ENCODE measurements around the gene CDC27. TPM values are rescaled to one million over a fixed set of nuclear protein-coding genes. Genes with fewer than 3 reads are reported as not detected.
A peak's percentile ranks its signal among the peaks of the same experiment; 100 is the strongest.
"Not testable (repeated sequence)": the region's sequence is repeated elsewhere in the genome, so short reads cannot be mapped to it uniquely, and the experiment has no call there.

The CDC27 gene
- total RNA-seq, 1 experiment from 2014 or later = 141 TPM

DNA sequence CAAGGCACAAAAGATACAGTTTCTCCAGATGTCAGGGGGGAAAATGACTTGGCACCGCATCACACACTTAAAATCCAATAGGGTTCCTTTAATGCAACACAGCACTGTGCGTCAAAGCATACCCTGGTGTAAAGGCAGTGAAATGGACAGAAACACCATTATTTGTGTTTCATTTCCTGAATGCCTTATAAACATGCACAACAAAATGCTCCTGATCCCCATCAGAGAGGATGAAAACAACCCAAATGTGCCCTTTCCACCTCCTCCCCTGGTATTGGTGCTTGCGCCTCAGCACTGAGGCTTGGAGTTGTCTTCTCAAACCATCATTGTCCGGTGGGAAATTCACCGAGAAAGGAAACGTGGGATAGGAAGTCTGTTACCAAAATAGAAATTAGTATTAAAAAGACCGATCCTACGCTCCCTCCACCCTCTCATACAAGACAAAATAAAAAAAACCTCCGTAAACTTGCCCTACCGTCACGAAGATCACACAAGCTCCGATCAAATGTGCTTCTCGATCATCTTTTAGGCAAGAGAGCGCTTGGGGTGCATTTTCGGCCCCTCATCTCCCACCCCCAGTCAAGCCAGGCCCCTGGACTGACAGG is 722 bp downstream of the CDC27 start:
- Mint-ChIP-seq H3K9me3 (ENCODE audit: unreplicated experiment) (no peaks in the 10 kb centered on the region), H3K27ac (ENCODE audit: low read depth, unreplicated experiment) (peak overlapping the region; percentile 97), H3K4me1 (ENCODE audit: insufficient read depth, unreplicated experiment) (peaks cover 21% of the 10 kb centered on the region), H3K4me3 (ENCODE audit: unreplicated experiment) (peak overlapping the region; percentile 87), H3K36me3 (ENCODE audit: insufficient read depth, unreplicated experiment) (no peaks in the 10 kb centered on the region), H3K27me3 (ENCODE audit: insufficient read depth, unreplicated experiment) (no peaks in the 10 kb centered on the region)
- CTCF ChIA-PET = interaction anchor here (0.7 kb wide), 1 partner anchor 246 kb away, joined by 4 read pairs; no protein-coding TSS in a partner anchor
- intact Hi-C loops (cut with micrococcal nuclease) = loop anchor here (2.0 kb wide), 1 partner anchor 126 kb away; no protein-coding TSS in a partner anchor
- TSS peak; percentile 66 for BruUV-seq (replicated peaks)
- POLR2A ChIA-PET = interaction anchor here (0.7 to 2.0 kb wide), 5 partner anchors 12 to 1610 kb away, joined by 3 to 7 read pairs (median 4); no protein-coding TSS in a partner anchor
- peak; percentile 30 for DNase-seq (ENCODE audit: unreplicated experiment)
- TF ChIP-seq, protein P1, sequence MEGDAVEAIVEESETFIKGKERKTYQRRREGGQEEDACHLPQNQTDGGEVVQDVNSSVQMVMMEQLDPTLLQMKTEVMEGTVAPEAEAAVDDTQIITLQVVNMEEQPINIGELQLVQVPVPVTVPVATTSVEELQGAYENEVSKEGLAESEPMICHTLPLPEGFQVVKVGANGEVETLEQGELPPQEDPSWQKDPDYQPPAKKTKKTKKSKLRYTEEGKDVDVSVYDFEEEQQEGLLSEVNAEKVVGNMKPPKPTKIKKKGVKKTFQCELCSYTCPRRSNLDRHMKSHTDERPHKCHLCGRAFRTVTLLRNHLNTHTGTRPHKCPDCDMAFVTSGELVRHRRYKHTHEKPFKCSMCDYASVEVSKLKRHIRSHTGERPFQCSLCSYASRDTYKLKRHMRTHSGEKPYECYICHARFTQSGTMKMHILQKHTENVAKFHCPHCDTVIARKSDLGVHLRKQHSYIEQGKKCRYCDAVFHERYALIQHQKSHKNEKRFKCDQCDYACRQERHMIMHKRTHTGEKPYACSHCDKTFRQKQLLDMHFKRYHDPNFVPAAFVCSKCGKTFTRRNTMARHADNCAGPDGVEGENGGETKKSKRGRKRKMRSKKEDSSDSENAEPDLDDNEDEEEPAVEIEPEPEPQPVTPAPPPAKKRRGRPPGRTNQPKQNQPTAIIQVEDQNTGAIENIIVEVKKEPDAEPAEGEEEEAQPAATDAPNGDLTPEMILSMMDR (IDR thresholded peaks at IDR 0.05; ENCODE audit: unreplicated experiment) = no peak

DNA sequence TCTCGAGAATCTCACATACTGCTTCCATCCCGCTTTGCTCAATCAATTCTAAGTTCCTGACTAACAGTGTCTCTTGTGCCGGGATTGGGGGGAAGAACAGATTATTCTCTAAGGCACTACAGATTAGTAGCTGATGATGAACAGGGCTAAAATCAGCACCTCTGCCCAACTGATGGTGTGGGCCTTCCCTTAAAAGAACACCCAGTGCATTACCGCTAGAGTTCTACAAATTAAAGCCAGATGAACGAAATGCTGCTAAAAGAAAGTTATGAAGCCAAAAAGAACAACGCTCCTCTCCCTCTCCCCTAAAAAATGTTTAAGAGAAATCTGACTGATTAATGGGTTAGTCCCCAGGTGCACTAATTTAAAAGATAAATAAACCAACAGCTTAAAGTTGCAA is 4.4 kb downstream of the CDC27 start:
- Mint-ChIP-seq H3K27me3 (ENCODE audit: insufficient read depth, unreplicated experiment) (no peaks in the 10 kb centered on the region), H3K4me3 (ENCODE audit: unreplicated experiment) (no peak overlapping the region), H3K36me3 (ENCODE audit: insufficient read depth, unreplicated experiment) (peaks cover 27% of the 10 kb centered on the region), H3K4me1 (ENCODE audit: insufficient read depth, unreplicated experiment) (peaks cover 35% of the 10 kb centered on the region), H3K9me3 (ENCODE audit: unreplicated experiment) (no peaks in the 10 kb centered on the region), H3K27ac (ENCODE audit: low read depth, unreplicated experiment) (no peak overlapping the region)
- CTCF ChIA-PET = interaction anchor here (1.0 kb wide), 1 partner anchor 10 kb away, joined by 3 read pairs; no protein-coding TSS in a partner anchor
- BruUV-seq (replicated peaks) = no TSS peak
- TF ChIP-seq, protein P1 (IDR thresholded peaks at IDR 0.05; ENCODE audit: unreplicated experiment) = no peak
- DNase-seq (ENCODE audit: unreplicated experiment) = no peak
- POLR2A ChIA-PET = interaction anchor here (0.7 to 1.6 kb wide), 3 partner anchors 9 to 121 kb away, joined by 3 to 9 read pairs (median 3); no protein-coding TSS in a partner anchor
- intact Hi-C loops (cut with micrococcal nuclease) = no loop called here

DNA sequence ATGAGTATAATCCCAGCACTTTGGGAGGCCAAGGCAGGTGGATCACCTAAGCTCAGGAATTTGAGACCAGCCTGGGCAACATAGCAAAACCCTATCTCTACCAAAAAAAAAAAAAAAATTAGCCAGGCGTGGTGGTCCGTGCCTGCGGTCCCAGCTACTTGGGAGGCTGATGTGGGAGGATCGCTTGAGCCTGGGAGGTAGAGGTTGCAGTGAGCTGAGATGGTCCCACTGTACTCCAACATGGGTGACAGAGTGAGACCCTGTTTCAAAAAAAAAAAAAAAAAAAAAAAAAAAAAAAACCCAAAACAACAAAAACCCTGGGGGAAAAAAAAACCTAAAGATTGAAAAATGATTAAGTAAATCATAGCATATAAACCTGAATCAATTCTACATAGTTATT is 8.1 kb downstream of the CDC27 start:
- DNase-seq (ENCODE audit: unreplicated experiment); H3K27me3 Mint-ChIP-seq (ENCODE audit: insufficient read depth, unreplicated experiment); H3K9me3 Mint-ChIP-seq (ENCODE audit: unreplicated experiment); POLR2A ChIA-PET; CTCF ChIA-PET; H3K4me3 Mint-ChIP-seq (ENCODE audit: unreplicated experiment); intact Hi-C loops (cut with micrococcal nuclease); BruUV-seq (replicated peaks); H3K27ac Mint-ChIP-seq (ENCODE audit: low read depth, unreplicated experiment): not testable (repeated sequence)
- Mint-ChIP-seq H3K36me3 (ENCODE audit: insufficient read depth, unreplicated experiment) (peaks cover 54% of the 10 kb centered on the region), H3K4me1 (ENCODE audit: insufficient read depth, unreplicated experiment) (peaks cover 42% of the 10 kb centered on the region)

DNA sequence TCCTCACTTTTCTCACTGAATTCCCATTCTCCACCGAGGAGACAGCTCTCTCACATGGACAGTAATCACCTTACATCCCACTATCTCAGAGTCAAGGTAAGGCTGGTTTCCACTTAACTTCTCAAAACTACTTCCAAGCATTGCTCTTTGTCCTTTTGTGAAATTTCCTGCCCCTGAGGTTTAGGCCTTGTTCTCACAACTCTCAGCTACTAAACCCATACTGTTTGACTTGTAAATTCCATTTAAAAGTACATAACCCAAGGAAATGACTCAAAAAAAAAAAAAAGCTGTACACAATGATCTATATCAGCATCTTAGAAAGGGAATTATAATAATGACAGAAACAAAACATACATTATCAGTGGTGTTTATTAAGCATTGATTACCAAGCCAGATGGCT is 8.8 kb downstream of the CDC27 start:
- DNase-seq (ENCODE audit: unreplicated experiment) = no peak
- CTCF ChIA-PET = no interaction called here
- H3K4me3 Mint-ChIP-seq (ENCODE audit: unreplicated experiment) = no peak overlapping the region
- no TSS peak for BruUV-seq (replicated peaks)
- intact Hi-C loops (cut with micrococcal nuclease) = no loop called here
- H3K9me3 Mint-ChIP-seq (ENCODE audit: unreplicated experiment) = no peaks in the 10 kb centered on the region
- peaks cover 39% of the 10 kb centered on the region for H3K4me1 Mint-ChIP-seq (ENCODE audit: insufficient read depth, unreplicated experiment)
- peaks cover 60% of the 10 kb centered on the region for H3K36me3 Mint-ChIP-seq (ENCODE audit: insufficient read depth, unreplicated experiment)
- TF ChIP-seq, protein P1 (IDR thresholded peaks at IDR 0.05; ENCODE audit: unreplicated experiment) = no peak
- H3K27ac Mint-ChIP-seq (ENCODE audit: low read depth, unreplicated experiment) = peak overlapping the region; percentile 47
- H3K27me3 Mint-ChIP-seq (ENCODE audit: insufficient read depth, unreplicated experiment) = no peaks in the 10 kb centered on the region
- POLR2A ChIA-PET = interaction anchor here (0.6 kb wide), 1 partner anchor 54 kb away, joined by 3 read pairs; no protein-coding TSS in a partner anchor

All from MCF 10A (cell line).